ENCODE measurements around the gene ZXDC. TPM values are rescaled to one million over a fixed set of nuclear protein-coding genes. Genes with fewer than 3 reads are reported as not detected.

ZXDC gene
- total RNA-seq, 1 donor from 2014 or later: 40.7 TPM

DNA sequence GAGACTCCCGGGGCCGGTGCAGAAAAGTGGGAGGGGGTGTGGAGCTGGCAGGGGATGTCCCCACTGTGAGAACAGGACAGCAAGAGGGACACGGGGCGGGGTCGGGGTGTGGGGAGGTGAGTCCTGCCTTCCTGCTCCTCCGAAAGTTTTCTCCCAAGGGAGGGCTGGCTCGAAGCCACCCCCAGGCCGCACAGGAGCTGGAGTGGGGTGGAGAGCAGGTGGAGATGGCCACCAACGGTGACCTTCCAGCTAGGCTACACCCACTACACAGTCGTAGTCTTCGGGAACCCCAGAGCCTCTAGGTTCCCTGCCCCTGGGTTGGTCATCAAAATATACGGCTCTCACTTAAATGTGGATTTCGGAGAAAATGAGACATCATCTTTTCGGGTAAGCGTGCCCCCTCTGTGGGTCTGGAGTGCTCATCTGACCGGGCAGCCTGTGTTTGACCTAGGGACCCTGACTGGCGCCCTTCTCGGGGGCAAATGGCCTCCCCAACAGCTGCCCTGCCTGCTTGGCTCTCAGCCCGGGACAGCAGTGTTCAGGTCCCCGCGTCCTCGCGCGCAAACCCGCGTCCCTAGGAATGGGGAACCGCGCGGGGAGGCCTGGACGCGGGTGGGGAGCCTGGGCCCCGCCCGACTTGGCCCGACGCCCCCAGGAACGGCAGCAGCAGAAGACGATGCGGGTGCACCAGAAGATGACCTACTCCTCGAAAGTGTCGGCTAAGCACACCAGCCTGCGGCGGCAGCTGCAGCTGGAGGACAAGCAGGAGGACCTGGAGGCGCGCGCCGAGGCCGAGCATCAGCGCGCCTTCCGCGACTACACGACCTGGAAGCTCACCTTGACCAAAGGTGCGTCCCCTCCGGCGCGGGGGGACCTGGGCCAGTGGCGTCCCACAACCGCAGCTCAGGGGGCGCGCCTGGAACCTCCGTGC, 59.8 kb downstream of the ZXDC start:
- DNase-seq: no peak

GRCh38 chr3:126414961-126415660, 60.6 kb downstream of the ZXDC start:
- no peak for DNase-seq

- no peak for DNase-seq
These were observed 61.3 kb downstream of the ZXDC start for GRCh38 chr3:126414406-126414805.

DNA sequence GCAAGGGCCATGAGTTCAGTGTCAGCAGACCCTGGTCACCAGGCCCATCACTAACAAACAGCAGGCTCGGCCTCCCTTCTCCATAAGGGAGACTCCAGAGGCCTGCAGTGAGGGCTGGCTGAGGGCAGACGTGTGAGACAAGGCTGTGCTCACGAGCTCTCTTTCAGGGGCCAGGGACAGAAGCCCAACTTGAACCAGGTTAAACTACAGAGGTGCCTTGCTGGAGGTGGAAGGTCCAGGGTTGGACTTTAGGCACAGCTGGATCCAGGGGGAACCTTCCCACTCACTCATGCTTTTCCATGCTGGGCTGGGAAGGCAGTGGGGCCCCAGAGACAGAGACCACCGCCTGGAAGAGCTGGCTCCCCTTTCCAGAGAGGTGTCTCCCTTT, 62.0 kb downstream of the ZXDC start:
- DNase-seq: no peak

- DNase-seq: no peak
These were observed 62.6 kb downstream of the ZXDC start for GRCh38 chr3:126412841-126413692.

- DNase-seq: no peak
These were observed 67.6 kb downstream of the ZXDC start for GRCh38 chr3:126408099-126408498.

DNA sequence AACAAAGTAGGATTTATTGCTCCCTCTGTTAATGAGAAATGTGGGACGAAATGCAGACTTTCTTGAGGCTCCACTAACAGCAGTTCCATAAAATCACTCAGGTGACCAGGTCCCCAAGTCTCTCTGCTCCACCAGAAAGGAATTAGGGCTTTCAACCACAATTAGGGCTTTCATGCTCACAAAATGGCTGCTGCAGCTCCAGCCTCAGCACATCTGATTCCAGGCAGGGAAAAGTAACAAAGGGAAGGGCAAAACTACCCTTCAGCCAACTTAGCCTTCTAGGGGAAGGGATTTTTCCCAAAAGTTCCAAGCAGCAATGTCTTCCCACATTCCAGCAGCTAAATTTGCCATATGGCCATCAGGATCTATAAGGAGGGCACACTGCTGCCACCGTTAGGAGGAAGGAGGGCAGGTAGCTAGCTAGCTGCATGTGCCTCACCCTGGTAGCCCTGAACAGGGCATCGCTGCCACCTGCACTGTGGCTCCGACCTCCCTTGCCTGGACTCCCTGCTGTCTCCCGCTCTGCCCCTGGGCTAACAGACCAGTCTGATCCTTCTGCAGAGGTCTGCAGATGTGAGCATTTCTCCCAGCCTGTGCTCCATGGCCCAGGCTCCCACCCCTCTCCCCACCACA, 68.2 kb downstream of the ZXDC start:
- no peak for DNase-seq

- DNase-seq: no peak
These were observed 69.0 kb downstream of the ZXDC start for GRCh38 chr3:126406389-126407296.

GRCh38 chr3:126402666-126403302, 72.9 kb downstream of the ZXDC start:
- DNase-seq: no peak

- DNase-seq: no peak
These were observed 73.5 kb downstream of the ZXDC start for GRCh38 chr3:126402178-126402577.

GRCh38 chr3:126401611-126402160, 74.0 kb downstream of the ZXDC start:
- no peak for DNase-seq

- no peak for DNase-seq
These were observed 75.9 kb downstream of the ZXDC start for GRCh38 chr3:126399756-126400155.

- no peak for DNase-seq
These were observed 76.3 kb downstream of the ZXDC start for GRCh38 chr3:126399351-126399735.

GRCh38 chr3:126398423-126399350, 77.0 kb downstream of the ZXDC start:
- DNase-seq: no peak

DNA sequence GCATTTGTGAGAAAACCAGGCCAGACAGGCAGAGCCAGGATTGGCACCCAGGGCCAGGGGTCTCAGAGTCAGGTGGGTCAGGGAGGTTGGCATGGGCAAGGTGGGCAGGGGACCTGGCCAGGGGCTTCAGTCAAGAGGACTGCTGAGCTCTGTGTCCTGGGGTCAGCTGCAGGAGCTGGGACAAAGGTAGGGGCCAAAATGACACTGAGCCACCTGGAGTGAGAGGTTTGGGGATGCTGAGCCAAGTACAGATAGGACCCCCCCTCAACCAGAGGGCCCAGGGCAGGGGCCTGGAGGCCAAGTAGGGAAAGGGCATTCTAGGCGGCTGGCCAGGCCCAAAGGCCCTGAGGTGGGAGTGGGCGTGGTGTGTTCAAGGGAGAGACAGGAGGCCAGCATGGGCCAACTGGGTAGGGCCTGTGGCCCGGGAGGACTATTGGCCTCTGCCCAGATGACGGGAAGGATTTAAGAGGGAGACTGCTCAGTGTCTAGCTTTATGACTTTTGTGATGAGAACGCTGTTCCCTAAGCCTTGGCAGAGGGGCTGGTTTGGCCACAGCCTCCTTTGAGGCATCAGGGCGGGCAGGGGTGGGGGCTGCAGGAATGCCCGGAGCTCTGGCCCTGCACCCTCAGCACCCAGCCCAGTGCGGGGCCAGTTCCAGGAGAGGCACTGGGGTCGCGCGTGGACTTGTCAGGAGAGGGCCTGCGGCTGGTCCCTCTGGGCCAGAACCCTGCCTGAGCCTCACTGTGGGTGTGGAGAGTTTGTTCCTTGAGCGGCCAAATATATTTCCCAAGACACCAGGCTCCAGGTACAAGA, 77.9 kb downstream of the ZXDC start:
- no peak for DNase-seq

DNA sequence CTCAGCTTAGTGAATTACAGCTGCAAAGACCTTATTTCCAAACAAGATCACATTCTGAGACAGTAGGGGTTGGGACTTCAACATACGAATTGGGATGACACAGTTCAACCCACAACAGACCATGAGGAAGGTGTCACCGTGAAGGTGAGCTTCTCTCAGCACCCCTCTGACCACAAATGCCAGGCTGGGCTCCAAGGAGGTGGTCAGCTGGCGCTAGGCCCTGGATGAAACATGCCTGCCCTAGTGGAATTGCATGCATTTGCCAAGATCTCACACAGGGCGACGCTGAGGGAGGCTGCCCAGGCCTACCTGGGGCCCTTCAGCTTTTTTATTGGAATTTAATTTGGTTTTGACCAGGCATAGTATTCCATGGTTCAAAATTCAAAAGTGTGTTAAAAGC, 79.2 kb downstream of the ZXDC start:
- DNase-seq: no peak

DNA sequence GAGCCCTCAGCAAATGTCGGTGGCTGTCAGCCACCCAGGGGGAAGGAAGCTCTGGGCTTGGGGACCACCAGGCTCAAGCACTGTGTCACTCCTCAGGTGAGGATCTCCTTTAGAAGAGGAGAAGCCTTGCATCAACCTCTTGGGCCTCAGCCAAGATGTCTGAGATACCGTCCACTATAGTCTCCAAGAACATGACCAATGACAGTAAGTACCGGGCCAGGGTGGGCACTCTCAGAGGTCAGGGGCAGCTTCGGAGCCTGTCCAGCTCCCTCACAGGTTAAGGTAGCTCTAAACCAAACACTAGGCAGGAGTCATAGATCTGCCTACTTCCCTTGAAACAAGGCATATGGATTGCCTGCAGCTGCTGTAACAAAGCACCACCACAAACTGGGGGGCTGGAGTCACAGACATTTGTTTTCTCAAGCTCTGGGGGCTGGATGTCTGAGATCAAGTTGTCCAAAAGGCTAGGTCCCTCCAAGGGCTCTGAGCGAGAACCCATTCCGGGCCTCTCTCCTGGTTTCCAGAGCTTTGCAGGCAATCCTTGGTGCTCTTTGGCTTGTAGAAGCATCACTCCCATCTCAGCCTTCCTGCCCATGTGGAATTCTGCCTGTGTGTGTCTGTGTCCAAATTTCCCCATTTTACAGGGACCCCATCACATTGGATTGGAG, 79.7 kb downstream of the ZXDC start:
- no peak for DNase-seq

GRCh38 chr3:126394977-126395321, 80.7 kb downstream of the ZXDC start:
- no peak for DNase-seq

Measured in occipital lobe (tissue), 2 donors.